GM12873 (cell line): ENCODE results near the gene ATOX1.

ENCODE experiments used
- CTCF ChIP-seq: IDR thresholded peaks from 2 replicates; pipeline ENCODE4 v1.5.1; 2012; ENCODE audit warnings: low read depth, mild to moderate bottlenecking, moderate library complexity, low read length, control low read depth; ENCODE audit not compliant: insufficient read depth; ENCODE audit errors: missing control alignments

The ATOX1 gene

GRCh38 chr5:151694035-151694485, 64.4 kb downstream of the ATOX1 start:
- TF ChIP-seq CTCF: no peak
